ENCODE measurements around the gene PER2.

DNA sequence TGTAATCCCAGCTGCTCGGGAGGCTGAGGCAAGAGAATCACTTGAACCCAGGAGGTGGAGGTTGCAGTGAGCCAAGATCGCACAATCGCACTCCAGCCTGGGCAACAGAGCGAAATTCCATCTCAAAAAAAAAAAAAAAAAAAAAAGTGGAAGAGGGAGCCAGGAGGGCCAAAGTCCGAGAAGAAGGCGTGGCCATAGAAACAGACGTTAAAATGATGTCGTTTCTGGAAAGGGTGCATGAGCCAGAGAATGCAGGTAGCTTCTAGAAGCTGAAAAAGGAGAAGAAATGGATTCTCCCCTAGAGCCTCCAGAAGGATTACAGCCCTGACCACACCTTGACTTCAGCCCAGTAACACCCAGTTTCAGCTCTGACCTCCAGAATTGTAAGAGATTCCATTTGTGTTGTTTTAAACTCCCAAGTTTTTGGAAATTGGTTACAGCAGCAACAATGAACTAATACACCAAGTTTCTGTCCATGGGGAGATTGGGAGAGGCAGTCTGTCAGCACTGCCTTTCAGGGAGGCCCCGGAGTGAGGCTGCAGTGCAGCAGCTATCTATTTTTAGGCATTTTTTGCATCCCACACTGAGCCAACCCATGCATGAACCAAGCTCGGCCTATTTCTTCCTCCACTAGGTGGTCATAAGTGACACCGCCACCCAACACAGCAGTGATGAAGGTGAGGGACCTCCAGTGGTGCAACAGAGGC lies 17.7 kb upstream of the PER2 start:
- TF ChIP-seq, protein P1, sequence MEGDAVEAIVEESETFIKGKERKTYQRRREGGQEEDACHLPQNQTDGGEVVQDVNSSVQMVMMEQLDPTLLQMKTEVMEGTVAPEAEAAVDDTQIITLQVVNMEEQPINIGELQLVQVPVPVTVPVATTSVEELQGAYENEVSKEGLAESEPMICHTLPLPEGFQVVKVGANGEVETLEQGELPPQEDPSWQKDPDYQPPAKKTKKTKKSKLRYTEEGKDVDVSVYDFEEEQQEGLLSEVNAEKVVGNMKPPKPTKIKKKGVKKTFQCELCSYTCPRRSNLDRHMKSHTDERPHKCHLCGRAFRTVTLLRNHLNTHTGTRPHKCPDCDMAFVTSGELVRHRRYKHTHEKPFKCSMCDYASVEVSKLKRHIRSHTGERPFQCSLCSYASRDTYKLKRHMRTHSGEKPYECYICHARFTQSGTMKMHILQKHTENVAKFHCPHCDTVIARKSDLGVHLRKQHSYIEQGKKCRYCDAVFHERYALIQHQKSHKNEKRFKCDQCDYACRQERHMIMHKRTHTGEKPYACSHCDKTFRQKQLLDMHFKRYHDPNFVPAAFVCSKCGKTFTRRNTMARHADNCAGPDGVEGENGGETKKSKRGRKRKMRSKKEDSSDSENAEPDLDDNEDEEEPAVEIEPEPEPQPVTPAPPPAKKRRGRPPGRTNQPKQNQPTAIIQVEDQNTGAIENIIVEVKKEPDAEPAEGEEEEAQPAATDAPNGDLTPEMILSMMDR (IDR thresholded peaks at IDR 0.05 in 4 of 5, conservative IDR thresholded peaks at IDR 0.05 in 1 of 5), result no peak
- no peak for TF ChIP-seq POLR2A (IDR thresholded peaks at IDR 0.05)

Measured in gastrocnemius medialis (tissue), 4 donors.